GM19328 (cell line): ENCODE measurements around the gene CDK6.
A peak's percentile ranks its signal among the peaks of the same experiment; 100 is the strongest.

Experiments used
- ATAC-seq: cut with Tn5 transposase; IDR thresholded peaks from one replicate; pipeline ENCODE4 v1.9.1; 2021; ENCODE audit warnings: mild to moderate bottlenecking, moderate library complexity; ENCODE audit not compliant: unreplicated experiment

The CDK6 gene

DNA sequence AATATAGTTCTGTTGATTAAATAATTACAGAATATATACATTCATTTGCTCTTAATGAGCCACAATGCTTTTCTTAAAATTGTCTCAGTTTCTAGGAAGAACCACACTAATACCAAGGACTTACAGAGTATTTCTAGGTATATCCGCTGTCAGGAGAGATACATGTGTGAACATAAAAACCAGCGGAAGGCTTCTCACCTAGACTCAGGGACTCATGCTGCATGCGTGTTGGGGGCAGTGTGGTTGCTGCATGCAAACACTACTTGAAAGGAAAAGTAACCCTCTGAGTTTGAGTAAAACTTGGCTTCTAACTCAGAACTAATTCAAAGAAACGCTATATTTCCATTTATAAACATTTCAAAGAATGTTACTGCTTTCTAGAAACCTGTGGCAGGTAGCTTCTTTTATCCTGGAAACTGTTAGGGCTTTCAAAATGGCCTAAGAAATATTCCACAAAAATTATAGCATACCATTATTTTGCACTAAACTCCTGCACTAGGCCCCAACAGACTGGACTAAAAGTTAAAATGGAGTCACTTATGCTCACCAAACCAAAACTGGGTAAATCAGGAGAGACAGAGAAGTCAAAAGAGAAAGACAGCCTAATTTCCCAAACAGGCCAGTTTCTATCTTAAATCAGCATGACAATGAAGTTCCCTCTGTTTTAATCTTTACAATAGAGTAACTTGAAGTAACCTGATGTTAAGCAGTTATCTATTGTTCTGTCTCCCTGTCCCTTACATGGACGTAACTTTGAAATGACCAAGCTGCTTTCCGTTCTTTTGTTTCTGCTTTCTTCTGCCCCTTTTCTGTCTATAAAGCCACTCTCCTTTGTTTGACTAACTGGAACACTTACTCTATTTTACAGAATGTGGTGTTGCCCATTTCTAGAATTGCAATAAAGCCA, 151.0 kb downstream of the CDK6 start:
- ATAC-seq, result no peak

DNA sequence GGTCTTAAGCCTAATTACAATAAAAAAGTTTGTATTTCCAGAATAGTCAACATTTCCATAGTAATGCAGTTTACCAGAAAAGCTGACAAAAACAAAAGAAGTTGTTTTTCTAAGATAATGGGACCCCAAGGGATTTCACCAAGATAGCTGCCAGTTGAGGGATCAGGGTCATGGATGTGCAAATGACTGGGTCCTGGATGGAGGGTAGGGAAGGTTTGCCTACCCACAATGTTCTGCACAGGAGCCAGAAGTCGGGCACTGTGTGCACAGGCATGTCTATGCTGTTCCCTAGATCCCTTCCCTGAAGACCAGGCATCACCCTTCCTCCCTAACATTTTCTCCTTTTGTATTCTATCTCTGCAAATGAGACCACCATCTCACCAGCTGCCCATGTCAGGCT, 152.1 kb downstream of the CDK6 start:
- no peak for ATAC-seq

DNA sequence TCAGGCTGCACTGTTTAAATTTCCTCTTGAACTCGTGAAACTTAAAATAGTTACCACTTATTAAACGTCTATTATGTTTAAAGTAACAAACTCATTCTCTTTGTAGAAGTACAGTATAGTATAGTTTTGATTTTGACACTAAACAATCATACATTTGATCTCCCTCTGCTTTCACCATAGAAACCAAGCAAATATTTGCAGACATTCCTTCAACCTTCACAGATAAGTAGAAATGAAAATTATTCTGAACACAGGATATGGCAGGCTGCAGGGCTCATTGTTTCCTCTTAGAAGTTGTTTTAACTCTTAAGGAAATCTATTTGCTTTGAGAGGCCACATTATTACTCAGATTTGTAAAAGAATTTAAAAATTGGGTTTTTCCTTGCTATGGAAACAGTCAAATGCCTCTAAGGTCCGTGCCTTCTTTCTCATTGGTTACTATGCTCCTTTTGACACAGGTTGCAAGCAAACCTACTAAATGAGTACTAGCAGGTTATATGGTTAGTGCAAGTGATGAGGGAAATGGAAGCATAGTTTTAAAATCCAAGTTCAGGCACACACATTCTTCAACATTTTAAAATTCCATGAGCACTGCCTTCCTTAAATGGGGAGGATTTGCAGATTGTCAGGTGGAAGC, 153.4 kb downstream of the CDK6 start:
- no peak for ATAC-seq

DNA sequence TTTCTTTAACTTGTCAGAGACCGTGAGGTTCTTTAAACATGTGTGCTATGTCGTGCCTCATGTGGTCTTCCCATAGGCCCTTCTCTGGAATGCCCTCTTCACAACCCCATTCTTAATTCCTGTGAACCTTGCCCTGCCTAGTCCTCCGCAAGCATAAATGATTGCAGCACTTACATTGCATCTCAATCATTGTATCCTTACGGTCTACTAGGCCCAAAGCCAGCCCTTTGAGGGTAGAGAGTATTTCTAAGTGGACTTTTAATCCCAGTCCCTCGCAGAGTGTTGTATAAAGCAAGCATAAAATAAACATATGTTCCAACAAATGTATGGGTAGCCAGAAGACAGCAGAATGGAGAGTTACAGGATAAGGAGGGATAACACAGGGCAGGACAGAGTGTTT, 154.0 kb downstream of the CDK6 start:
- ATAC-seq, result no peak

DNA sequence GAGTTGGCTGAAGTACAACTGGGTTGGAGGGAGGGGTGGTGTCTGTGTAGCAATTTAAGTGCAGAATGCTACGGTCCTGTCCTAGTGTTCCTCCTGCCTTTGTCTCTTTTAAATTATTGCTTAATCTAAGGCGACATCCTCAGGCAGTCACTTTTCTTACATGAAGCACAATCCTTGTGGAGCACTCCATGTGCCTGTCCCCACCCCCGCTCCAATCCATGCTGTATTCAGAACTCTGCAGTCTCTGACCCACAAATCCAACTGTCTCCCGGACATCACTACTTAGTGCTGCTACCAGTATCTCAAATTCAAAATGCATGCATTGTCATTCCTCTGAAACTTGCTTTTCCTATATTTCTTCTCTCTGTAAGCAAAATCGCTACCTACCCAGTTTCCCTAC, 154.7 kb downstream of the CDK6 start:
- ATAC-seq, result no peak

DNA sequence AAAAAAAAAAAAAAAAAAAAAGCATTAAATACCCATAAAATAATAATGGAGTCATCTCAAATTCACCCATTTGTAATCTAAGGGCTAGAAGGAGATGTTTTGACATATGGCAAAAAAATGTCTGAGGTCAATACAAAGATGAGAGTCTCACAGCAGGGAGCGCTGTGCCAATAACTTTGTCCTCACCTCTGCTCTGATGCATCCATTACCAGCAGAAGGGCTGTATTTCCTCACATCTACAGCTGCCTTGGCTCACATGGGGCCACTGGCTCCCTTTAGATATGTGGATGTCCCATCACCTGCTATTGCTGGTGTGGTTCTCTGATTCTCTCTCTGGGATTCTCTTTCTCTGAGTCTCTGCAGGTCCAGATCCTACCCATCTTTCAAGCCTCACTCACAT, 155.9 kb downstream of the CDK6 start:
- no peak for ATAC-seq

DNA sequence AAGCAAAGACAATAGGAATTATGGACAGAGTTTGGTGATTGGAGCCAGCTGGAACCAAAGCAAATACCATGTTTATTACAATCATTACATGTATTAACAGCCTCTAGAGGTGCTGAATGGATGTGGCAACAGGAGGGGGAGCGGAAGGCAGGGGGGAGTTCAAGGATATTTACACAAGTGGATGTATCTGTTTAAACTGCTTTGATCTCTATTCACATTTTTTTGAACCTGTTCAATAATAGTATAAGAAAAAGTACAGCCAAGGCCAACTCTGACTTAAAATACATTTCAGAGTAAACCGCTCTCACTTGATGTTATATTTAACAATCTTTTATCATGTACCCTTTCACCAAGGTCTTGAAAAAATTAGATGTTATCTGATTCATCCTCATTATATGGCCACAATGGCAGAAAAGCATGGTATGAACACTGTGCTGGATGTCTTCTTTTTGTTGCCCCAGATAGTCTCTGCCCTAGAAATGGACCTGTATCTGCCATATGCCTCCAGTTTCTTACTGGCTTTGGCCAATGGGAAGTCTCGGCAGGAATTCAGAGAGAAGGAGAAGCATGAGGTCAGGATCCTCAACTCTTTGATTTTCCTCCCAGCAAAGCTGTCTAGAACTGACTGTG, 158.0 kb downstream of the CDK6 start:
- no peak for ATAC-seq

DNA sequence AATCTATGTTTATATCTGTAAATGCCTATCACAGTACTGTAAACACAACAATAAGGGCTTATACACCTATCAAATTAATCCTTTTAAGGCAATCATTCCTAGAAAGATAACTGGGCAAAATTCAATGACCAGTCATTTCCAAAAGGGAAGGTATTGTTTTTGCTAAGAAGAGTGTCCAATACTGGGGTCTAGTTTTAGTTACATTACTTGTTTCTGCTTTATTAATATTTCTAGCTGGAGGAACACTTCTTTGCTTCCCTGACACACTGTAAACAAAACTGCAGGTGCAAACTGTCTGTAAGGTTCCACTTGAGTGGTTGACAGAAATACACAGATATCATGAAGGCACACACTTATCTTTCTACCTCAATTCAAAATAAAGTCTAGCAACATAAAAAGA, 162.0 kb downstream of the CDK6 start:
- ATAC-seq, result peak; percentile 60

DNA sequence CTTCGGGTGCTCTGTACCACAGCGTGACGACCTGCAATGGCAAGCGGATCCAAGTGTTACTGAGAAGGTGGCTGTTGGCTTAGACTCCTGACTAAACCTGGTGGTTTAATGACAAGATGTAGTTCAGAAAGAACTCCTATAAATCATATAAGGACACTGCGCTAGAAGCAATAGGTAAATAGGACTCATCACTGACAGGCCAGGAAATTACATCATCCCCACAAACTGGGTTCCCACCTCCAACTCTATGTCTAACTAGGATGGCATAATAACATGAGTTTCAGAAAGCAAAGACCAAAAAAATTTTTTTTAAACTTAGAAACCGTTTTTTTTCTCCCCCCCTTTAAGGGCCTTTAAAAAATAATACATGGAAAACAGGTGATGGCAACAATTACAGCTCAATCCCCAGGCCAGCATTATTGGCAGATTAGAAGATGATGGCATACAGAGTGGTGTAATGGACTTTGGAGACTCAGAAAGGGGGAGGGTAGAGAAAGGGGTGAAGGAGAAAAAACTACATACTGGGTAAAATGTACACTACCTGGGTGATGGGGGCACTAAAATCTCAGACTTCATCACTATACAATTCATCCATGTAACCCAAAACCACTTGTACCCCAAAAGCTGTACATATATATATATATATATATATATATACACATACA, 164.7 kb downstream of the CDK6 start:
- ATAC-seq, result no peak

DNA sequence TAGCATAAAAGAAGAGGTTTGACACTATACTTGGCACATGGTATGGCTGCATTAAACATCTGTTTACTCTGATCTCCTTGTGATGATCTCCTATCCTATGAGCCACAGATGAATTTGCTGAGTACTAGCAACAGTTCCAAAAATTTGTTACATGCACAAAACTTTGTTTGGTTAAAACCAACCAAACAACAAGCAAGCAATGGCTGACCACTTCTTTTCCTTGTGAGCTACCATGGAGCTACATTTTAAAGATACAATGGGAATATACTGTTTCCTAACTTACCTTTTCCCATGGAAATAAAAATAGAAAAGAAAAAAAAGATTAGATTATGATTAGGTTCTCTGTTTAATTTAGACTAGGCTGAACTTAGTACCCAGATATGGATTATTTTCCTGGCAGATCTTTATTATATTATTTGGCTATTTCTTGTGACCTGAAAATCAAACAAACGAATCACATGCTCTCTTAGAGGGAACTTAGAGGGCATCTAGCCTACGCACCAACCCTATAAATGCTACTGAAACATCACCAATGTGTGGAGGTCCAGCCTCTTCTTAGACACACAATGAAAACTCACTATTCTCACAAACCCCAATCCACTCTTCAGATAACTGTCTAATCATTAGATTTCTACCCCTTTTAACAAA, 166.0 kb downstream of the CDK6 start:
- no peak for ATAC-seq

DNA sequence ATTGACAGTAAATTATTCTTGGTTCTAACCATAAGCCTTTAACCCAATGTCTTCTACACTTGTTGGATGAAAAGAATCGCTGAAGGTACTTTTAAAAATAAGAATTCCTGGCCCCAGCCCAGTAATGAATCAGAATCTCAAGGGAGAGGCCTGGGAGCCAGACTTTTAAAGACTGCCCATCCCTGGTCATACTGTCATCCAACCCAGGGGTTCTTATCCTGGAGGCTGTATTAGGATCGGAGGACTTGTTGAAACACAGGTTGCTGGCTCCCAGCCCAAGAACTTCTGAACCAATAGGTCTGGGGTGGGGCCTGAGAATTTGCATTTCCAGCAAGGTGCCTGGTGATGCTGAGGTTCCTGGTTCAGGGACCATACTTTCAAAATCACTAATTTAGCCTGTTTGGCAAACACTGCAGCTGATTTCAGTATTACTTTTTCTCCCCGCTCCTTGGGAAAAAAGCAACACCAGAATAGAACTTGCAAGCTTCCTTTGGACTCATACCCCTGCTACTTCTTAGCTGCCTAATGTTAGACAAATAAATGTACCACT, 166.7 kb downstream of the CDK6 start:
- ATAC-seq, result no peak

DNA sequence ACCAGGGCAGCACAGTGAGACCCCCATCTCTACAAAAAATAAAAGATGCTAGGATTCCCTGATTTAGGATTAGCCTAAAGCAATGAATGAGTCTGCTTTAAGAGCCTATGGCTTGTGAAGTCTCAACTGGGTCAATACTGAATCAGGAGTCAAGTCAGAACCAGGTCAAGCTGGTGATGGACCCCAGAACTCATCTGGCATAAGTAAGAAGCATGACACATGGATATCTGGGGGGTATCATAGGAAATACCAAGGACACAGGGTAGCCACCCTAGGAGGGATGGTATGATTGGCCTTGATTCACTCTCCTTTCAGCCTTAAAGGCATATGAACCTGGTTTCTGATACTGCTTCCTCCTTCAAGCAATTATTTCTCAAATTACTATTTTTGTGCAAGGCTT, 167.8 kb downstream of the CDK6 start:
- ATAC-seq, result no peak

DNA sequence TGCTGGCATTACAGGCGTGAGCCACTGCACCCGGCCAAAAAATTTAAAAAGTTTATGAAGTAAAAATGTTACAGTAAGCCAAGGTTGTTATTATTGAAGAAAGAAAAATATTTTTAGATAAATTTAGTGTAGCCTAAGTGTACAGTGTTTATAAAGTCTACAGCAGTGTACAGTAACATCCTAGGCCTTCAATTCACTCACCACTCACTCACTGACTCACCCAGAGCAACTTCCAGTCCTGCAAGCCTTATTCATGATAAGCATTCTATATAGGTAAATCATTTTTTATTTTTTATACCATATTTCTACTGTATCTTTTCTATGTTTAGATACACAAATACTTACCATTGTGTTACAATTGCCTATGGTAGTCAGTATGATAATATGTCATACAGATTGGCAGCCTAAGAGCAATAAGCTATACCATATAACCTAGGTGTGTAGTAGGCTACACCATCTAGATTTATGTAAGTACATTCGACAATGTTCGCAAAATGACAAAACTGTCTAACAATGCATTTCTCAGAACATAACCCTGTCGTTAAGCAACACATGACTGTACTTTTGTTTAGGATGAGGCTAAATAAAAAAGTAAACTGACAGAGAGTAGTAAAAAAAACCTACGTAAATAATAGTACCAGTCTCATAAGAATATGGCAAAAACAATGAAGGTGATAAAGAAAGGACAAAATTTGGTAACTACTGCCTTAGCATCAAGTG, 168.4 kb downstream of the CDK6 start:
- no peak for ATAC-seq

DNA sequence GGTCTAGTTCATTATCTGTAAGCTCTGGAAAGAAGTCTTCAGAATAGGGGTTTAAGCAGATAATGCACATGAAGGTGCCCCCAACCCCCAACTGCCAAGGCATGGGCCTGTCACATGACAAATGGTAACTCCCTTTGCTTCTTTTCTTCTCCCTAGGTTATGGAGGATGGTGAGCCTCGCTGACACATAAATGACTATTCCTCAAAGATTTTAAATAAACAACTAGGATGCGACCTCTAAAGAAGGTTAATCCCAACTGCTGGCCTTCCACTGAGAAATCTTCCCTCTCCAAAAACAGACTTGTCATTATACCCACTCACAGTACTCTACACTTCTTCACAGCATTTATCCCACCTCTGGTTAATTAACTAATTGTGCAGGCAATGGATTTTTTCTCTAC, 170.4 kb downstream of the CDK6 start:
- no peak for ATAC-seq

DNA sequence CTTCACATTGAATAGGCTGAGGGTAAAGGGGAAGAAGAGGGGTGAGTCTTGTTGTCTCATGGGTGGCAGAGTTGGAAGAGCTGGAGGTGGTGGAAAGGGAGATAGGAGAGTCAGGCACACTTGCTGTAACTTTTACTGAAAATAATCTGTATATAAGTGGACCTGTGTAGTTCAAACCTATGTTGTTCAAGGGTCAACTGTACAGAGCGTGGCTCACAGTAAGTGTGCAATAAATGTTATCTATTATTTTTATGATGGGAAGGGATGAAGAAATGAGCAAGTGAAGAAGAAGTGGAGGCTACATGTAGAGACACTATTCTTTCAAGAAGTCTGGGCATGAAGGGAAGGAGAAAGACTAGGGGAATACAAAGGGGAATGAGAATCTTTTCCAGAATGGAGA, 174.7 kb downstream of the CDK6 start:
- ATAC-seq, result no peak

DNA sequence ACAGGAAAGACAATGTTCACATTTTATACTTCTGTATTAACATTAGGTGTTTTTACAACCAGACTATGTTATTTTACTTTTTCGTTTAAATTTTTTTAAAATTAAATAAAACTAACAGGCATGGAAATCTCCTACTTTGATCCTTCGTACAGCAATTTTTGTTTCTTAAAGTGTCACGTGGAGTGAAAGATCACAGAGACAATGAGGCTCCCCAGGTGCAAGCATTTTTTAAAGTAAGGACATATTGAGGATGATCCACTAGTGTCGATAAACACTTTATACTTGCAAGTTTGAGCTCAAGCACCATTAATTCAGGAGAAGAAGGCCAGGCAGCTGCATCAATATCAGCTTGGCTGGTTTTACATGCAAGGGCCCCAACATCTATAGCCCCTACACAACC, 177.7 kb downstream of the CDK6 start:
- no peak for ATAC-seq

DNA sequence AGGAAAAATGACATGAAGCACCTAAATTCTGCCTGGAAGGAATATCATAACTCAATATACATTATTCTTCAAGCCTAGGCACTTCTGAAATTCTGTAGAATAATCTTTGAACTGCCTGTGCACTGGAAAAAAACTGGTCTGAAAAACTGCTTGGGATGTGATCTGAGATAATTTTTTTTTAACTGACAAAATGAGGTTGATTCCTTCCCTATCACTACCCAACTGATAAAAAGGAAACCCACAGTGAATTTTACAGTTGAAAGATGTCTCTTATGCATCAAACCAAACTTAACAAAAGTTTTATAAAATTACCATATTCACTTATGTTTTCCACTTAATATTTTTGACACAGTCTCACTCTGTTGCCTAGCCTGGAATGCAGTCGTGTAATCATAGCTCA, 179.0 kb downstream of the CDK6 start:
- no peak for ATAC-seq

DNA sequence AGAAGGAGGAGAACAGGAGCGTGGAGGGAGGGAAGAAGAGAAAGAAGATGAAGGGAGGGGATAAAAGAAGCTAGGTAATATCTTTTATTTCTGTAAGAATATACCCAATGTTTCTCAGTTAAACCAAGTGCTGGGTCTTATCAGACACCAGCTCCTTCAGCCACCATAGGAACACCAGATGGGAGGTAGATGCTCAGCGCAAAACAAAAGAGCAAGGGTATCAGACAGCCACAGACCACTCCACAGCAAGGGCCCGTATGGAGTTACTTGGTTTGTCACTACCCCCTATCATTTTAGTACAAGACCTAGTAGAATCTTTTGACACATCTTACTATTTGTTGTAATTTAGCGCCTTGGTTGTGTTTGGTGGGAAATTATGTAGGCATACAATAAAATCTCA, 180.3 kb downstream of the CDK6 start:
- no peak for ATAC-seq

DNA sequence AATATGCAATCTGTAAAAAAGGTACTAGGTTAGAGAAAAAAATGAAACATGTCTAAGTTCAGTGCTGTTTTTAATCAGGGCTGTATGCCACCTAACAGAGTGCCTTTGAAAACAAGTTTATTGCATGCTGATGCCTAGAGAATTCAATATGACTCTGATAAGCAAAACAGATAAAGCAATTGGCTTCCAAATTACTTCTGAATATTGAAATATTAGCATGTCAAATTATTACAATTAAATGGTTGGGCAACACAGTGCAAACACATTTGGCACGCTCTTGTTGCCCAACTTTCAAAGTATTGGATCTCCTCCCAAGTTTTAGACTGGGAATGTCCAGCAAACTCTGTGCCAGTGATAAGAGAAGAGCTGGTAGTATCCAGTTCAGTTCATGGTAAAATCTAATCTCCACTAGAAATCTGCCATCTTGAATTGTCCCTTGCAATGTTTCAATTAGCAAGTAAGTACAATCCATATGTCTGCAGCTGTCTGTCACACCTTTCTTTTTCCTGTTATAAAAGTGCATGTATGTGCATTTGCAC, 181.0 kb downstream of the CDK6 start:
- ATAC-seq, result no peak

DNA sequence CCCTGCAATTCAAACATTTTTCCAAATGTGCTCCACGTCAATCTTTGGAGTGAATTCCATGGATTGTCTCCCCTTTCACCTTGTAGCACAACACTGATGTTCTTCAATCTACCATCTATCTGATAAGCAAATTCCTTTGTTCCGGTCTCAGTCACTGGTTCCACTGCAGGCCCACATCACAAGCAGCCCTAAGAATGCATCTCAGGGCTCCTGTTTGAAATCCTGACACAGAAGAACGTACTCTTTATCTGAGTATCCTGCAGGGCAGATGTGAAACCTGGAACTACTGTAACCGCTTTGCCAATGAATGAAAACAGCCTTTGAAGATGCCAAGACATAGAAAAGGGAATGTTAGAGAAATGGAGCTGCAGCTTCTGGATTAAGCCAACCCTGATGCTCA, 183.2 kb downstream of the CDK6 start:
- ATAC-seq, result no peak
